Endothelial cell of umbilical vein (primary cell): ENCODE results near the gene ACAP2. TPM values are rescaled to one million over a fixed set of nuclear protein-coding genes. Genes with fewer than 3 reads are reported as not detected.

Experiments
- BruUV-seq: library from RNA; stranded (reverse); fragments of 400-500 nt; replicated peaks from 2 replicates; lab custom pipeline; 2021; lab: Mats Ljungman, UMichigan
- CTCF ChIA-PET: fragments of 300-600, 350-600 bp; sonication (Branson Sonifier 250); formaldehyde crosslinking; loops from one replicate; lab custom pipeline; 2021; ENCODE audit warnings: antibody characterized with exemption, inconsistent platforms; lab: Charles Lee
- POLR2A ChIA-PET: fragments of 300-600, 350-600 bp; sonication (Branson Sonifier 250); formaldehyde crosslinking; loops from one replicate; lab custom pipeline; 2021; ENCODE audit warnings: antibody characterized with exemption, inconsistent platforms; lab: Charles Lee
- DNase-seq: peaks from one replicate; pipeline ENCODE4 v3.0.0-alpha.2; 2011; ENCODE audit warnings: low read depth, low spot score
- FAIRE-seq: peaks from 2 replicates; lab custom pipeline; 2011; peaks lifted over from hg19 to GRCh38; lab: Jason Lieb, UNC
- H2AFZ ChIP-seq: 2 replicates; pipeline ENCODE4 v1.6.0; 2012; ENCODE audit warnings: low read depth, low read length, control low read depth, inconsistent platforms
- H3K27ac ChIP-seq: 2 replicates; pipeline ENCODE4 v1.5.1; 2011; ENCODE audit warnings: low read depth, mild to moderate bottlenecking, control low read depth, low read length, moderate library complexity; ENCODE audit not compliant: insufficient read depth
- H3K27me3 ChIP-seq, 2 experiments: 2 replicates each; pipeline versions ENCODE4 v1.6.0 to v1.6.1; 2011; ENCODE audit warnings: low read length in 2 of 2, mixed read lengths in 1 of 2; ENCODE audit not compliant: control insufficient read depth in 2 of 2, insufficient read depth in 2 of 2
- H3K36me3 ChIP-seq, 2 experiments: 2 replicates in 1 of 2; 3 replicates in 1 of 2; pipeline ENCODE4 v1.5.1; 2011; ENCODE audit warnings: low read length in 2 of 2, mild to moderate bottlenecking in 1 of 2, moderate library complexity in 1 of 2; ENCODE audit not compliant: control insufficient read depth in 2 of 2, insufficient read depth in 2 of 2; ENCODE audit errors: extremely low read depth in 1 of 2
- H3K4me1 ChIP-seq: 3 replicates; pipeline ENCODE4 v1.5.1; 2011; ENCODE audit warnings: mild to moderate bottlenecking, low read length; ENCODE audit not compliant: control insufficient read depth, insufficient read depth; ENCODE audit errors: extremely low read depth
- H3K4me2 ChIP-seq: 2 replicates; pipeline ENCODE4 v1.6.1; 2011; ENCODE audit warnings: low read length, control low read depth, mixed read lengths; ENCODE audit not compliant: insufficient read depth
- H3K4me3 ChIP-seq, 3 experiments: fragments of 200-600 bp in 1 of 3; sonication (generic), shearing (Covaris generic) in 1 of 3; replicated peaks in 1 of 3; 2 replicates each; pipeline ENCODE4 v1.5.1; 2011 to 2016; ENCODE audit warnings: control low read depth in 3 of 3, low read length in 3 of 3, mild to moderate bottlenecking in 2 of 3, inconsistent platforms in 1 of 3, low read depth in 1 of 3, moderate library complexity in 1 of 3; ENCODE audit not compliant: insufficient read depth in 1 of 3
- H3K79me2 ChIP-seq: 2 replicates; pipeline ENCODE4 v1.6.0; 2012; ENCODE audit warnings: low read length, inconsistent platforms; ENCODE audit not compliant: control insufficient read depth, insufficient read depth
- H3K9ac ChIP-seq: replicated peaks from 2 replicates; pipeline ENCODE3; 2011; ENCODE audit warnings: low read length, control low read depth; ENCODE audit not compliant: insufficient read depth; ENCODE audit errors: extremely low read depth
- H3K9me1 ChIP-seq: replicated peaks from 3 replicates; pipeline ENCODE4 v1.6.0; 2011; ENCODE audit warnings: mild to moderate bottlenecking, low read length; ENCODE audit not compliant: control insufficient read depth, insufficient read depth; ENCODE audit errors: extremely low read depth
- H3K9me3 ChIP-seq: replicated peaks from 2 replicates; pipeline ENCODE4 v1.5.1; 2012; ENCODE audit warnings: low read length, inconsistent platforms; ENCODE audit not compliant: control insufficient read depth, insufficient read depth
- H4K20me1 ChIP-seq: replicated peaks from 2 replicates; pipeline ENCODE3; 2011; ENCODE audit warnings: mild to moderate bottlenecking, low read length; ENCODE audit not compliant: control insufficient read depth, insufficient read depth; ENCODE audit errors: extremely low read depth
- CTCF ChIP-seq, 2 donors: IDR thresholded peaks; 1 replicate in 1 of 2; 2 replicates in 1 of 2; pipeline ENCODE4 v1.5.1; 2011; ENCODE audit warnings: low read length in 2 of 2, mild to moderate bottlenecking in 2 of 2, moderate library complexity in 2 of 2, control low read depth in 1 of 2, inconsistent platforms in 1 of 2, low read depth in 1 of 2; ENCODE audit not compliant: insufficient read depth in 1 of 2; ENCODE audit errors: extremely low read depth in 1 of 2
- EZH2 ChIP-seq: IDR thresholded peaks from 2 replicates; pipeline ENCODE4 v1.6.1; 2012; ENCODE audit warnings: borderline replicate concordance, low read depth, mild to moderate bottlenecking, moderate library complexity, low read length, inconsistent platforms; ENCODE audit not compliant: severe bottlenecking
- FOS ChIP-seq: IDR thresholded peaks from 2 replicates; pipeline ENCODE4 v1.6.1; 2011; ENCODE audit warnings: mild to moderate bottlenecking, low read length, moderate library complexity, borderline replicate concordance; ENCODE audit not compliant: insufficient read depth
- GATA2 ChIP-seq: IDR thresholded peaks from 2 replicates; pipeline ENCODE4 v1.7.0; 2011; ENCODE audit warnings: low read depth, mild to moderate bottlenecking, moderate library complexity, mixed read lengths, low read length; ENCODE audit not compliant: insufficient read length, insufficient read depth
- MAX ChIP-seq: IDR thresholded peaks from 2 replicates; pipeline ENCODE4 v1.6.1; 2011; ENCODE audit not compliant: insufficient read depth, insufficient read length
- MYC ChIP-seq: IDR thresholded peaks from one replicate; pipeline ENCODE4 v1.6.1; 2011; ENCODE audit warnings: mild to moderate bottlenecking, low read depth, low read length
- POLR2A ChIP-seq: IDR thresholded peaks from 2 replicates; pipeline ENCODE4 v1.6.1; 2012; ENCODE audit warnings: low read depth, mild to moderate bottlenecking, control low read depth, low read length
- POLR2AphosphoS5 ChIP-seq: IDR thresholded peaks from 2 replicates; pipeline ENCODE4 v1.6.1; 2012; ENCODE audit warnings: low read depth, mild to moderate bottlenecking, control low read depth, low read length, moderate library complexity; ENCODE audit not compliant: insufficient read depth
- dilution Hi-C: fragments of 300-500 bp; cut with MboI; formaldehyde crosslinking; loops from one replicate; pipeline ENCODE4 v1.15.0; 2019; ENCODE audit warnings: low sequenced_read_pairs; ENCODE audit not compliant: extremely low pct_ligation_motif_present
- intact Hi-C: fragments of 100-400 bp; cut with micrococcal nuclease; formaldehyde crosslinking; loops from one replicate; pipeline ENCODE4 v1.10.0; 2022
- polyA plus RNA-seq, 4 experiments: library from polyadenylated mRNA; depleted of rRNA in 3 of 4; stranded (reverse) in 3 of 4; unstranded in 1 of 4; fragments of >200 nt; gene quantifications; 2 replicates each; pipeline versions ENCODE4 v1.2.1 to v1.2.3, GENCODE V29; 2011 to 2012; ENCODE audit warnings: missing spikeins in 1 of 4
- total RNA-seq: library from RNA; stranded (reverse); gene quantifications from 2 replicates; pipeline ENCODE4 v1.2.3, GENCODE V29; 2021

The ACAP2 gene
- total and polyA plus RNA-seq, 2 donors (not counting 3 experiments of a cell fraction or from before 2014, with no cell fraction given), result 13.6 to 36.9 TPM

- no peak overlapping the region for H3K4me3 ChIP-seq
- dilution Hi-C loops (no loop called here), intact Hi-C loops (no loop called here)
- H3K79me2 ChIP-seq, result peaks cover 55% of the 10 kb centered on the region
- FAIRE-seq (peak; percentile 12), DNase-seq (peak; percentile 49)
- no TSS peak for BruUV-seq
- POLR2A ChIA-PET, result no interaction called here
- no peak for TF ChIP-seq POLR2AphosphoS5
- no peak for TF ChIP-seq GATA2
- TF ChIP-seq POLR2A, result no peak
- no peaks in the 10 kb centered on the region for H3K27me3 ChIP-seq
- H3K36me3 ChIP-seq, result no peaks in the 10 kb centered on the region
- no peaks in the 10 kb centered on the region for H3K9me1 ChIP-seq
- no peak overlapping the region for H3K9ac ChIP-seq
- no peak overlapping the region for H3K27ac ChIP-seq
- H3K4me2 ChIP-seq, result no peak overlapping the region
- peaks cover 5% of the 10 kb centered on the region for H3K4me1 ChIP-seq
- CTCF ChIA-PET, result no interaction called here
- H3K9me3 ChIP-seq, result no peaks in the 10 kb centered on the region
- H4K20me1 ChIP-seq, result no peaks in the 10 kb centered on the region
- H2AFZ ChIP-seq, result no peak overlapping the region
These were observed 37.2 kb downstream of the ACAP2 start for GRCh38 chr3:195405651-195406050.

- Histone ChIP-seq H3K9me1 (no peaks in the 10 kb centered on the region), H3K27me3 (no peaks in the 10 kb centered on the region), H3K4me2 (no peak overlapping the region), H3K9me3 (no peaks in the 10 kb centered on the region), H3K9ac (no peak overlapping the region), H2AFZ (no peak overlapping the region), H3K79me2 (peaks cover 49% of the 10 kb centered on the region), H4K20me1 (no peaks in the 10 kb centered on the region), H3K36me3 (no peaks in the 10 kb centered on the region), H3K27ac (no peak overlapping the region), H3K4me1 (peaks cover 5% of the 10 kb centered on the region), H3K4me3 (no peak overlapping the region)
- dilution Hi-C loops, result no loop called here
- DNase-seq (no peak), FAIRE-seq (no peak)
- no TSS peak for BruUV-seq
- intact Hi-C loops, result no loop called here
- no peak for TF ChIP-seq EZH2
- TF ChIP-seq MYC, result no peak
- no peak for TF ChIP-seq POLR2AphosphoS5
- TF ChIP-seq POLR2A, result no peak
- TF ChIP-seq GATA2, result no peak
- no peak for TF ChIP-seq MAX
- TF ChIP-seq FOS, result no peak
- no peak for TF ChIP-seq CTCF (IDR thresholded peaks at IDR 0.05; ENCODE audit: extremely low read depth in 1 of 2, insufficient read depth in 1 of 2, low read depth in 1 of 2, low read length in 2 of 2)
- CTCF ChIA-PET, result no interaction called here
- POLR2A ChIA-PET, result no interaction called here
These were observed 38.9 kb downstream of the ACAP2 start for GRCh38 chr3:195403841-195404408.
